Skeletal muscle satellite cell (primary cell): ENCODE measurements around the gene TTC8.
"Not testable (repeated sequence)": the region's sequence is repeated elsewhere in the genome, so short reads cannot be mapped to it uniquely, and the experiment has no call there.

ENCODE experiments used
- H3K27me3 ChIP-seq: 2 replicates; pipeline ENCODE4 v1.7.0; 2013; ENCODE audit warnings: low read length; ENCODE audit not compliant: control insufficient read depth, insufficient read depth
- H3K36me3 ChIP-seq: 2 replicates; pipeline ENCODE4 v1.7.0; 2013; ENCODE audit warnings: mild to moderate bottlenecking, control low read depth, low read length; ENCODE audit not compliant: insufficient read depth
- H3K4me1 ChIP-seq: 2 replicates; pipeline ENCODE4 v1.7.0; 2013; ENCODE audit warnings: low read length; ENCODE audit not compliant: control insufficient read depth, insufficient read depth
- H3K4me2 ChIP-seq: 2 replicates; pipeline ENCODE4 v1.7.0; 2013; ENCODE audit warnings: mild to moderate bottlenecking, low read length
- H3K4me3 ChIP-seq: 2 replicates; pipeline ENCODE4 v1.7.0; 2013; ENCODE audit warnings: low read length
- H3K9ac ChIP-seq: 2 replicates; pipeline ENCODE4 v1.7.0; 2013; ENCODE audit warnings: mild to moderate bottlenecking, low read depth, low read length, moderate library complexity
- H3K9me3 ChIP-seq: replicated peaks from 2 replicates; pipeline ENCODE4 v1.7.0; 2013; ENCODE audit warnings: mild to moderate bottlenecking, control low read depth, low read length

Gene TTC8

DNA sequence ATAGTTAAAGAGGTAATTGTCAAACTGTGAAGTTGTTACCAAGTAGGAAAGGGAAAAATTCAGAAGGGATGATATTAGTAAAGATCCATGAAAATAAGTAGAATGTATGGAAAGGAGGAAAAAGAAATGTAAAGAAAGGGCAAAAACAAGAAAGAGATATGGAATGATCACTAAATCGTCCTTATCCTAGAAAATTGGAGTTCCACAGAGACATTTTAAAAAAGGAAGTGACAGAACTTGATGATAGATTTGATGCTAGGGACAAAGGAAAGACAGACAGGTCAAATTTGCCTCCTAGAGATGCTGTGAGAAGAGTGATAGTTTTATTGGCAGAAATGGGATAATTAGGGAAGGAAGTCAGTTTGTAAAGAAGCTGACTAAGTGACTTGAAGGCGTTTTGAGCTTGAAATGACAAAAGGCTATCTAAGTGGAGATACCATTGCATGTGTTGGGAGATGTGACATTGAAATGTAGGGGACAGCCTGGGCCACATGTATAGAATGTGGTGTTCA is 20.6 kb downstream of the TTC8 start:
- peaks cover 25% of the 10 kb centered on the region for H3K4me1 ChIP-seq

DNA sequence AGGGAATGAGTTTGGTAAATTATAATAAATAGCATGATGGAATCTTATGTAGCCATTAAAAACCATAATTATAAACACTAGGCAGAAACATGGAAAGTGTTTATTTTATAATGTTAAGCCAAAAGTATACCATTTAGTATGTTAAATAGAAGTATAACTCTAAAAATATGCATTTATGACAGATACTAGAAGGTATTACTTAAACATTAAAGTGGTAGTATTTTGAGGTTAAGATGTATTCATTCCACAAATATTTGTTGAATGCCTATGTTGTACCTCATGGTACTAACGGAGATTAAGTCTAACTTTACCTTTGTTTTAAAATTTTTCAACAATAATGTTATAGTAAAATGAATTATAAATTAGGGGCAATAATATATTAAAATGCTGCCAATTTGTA is 24.1 kb downstream of the TTC8 start:
- H3K9ac ChIP-seq: no peak overlapping the region
- peak overlapping the region; percentile 26 for H3K4me2 ChIP-seq
- peaks cover 19% of the 10 kb centered on the region for H3K4me1 ChIP-seq
- H3K27me3 ChIP-seq: no peaks in the 10 kb centered on the region
- peaks cover 16% of the 10 kb centered on the region for H3K36me3 ChIP-seq
- no peaks in the 10 kb centered on the region for H3K9me3 ChIP-seq
- H3K4me3 ChIP-seq: no peak overlapping the region

More for the DNA sequence above, 20.6 kb downstream of the TTC8 start:
- Histone ChIP-seq H3K27me3 (no peaks in the 10 kb centered on the region), H3K4me2 (no peak overlapping the region), H3K36me3 (peaks cover 16% of the 10 kb centered on the region), H3K9me3 (no peaks in the 10 kb centered on the region), H3K9ac (no peak overlapping the region), H3K4me3 (no peak overlapping the region)

DNA sequence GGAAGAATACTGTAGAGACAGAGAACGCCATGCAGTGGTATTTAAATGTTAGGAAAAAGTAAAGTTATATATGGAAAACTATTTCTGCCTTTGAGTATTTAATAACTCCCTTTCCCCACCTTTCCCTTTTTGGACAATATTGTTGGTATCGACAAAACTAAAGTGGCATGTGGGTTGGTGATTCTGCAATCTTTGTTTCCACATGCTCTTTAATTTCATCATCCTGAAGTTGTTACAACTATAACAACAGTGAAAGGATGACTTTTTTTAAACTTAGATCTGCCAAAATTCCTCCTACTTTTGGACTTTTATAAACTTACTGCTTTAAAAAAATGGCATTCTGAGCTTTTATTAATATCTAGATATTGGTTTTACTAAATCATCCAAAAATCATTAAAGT is 25.3 kb downstream of the TTC8 start:
- H3K4me2 ChIP-seq: no peak overlapping the region
- H3K36me3 ChIP-seq: peaks cover 17% of the 10 kb centered on the region
- no peak overlapping the region for H3K9ac ChIP-seq
- H3K9me3 ChIP-seq: no peaks in the 10 kb centered on the region
- no peak overlapping the region for H3K4me3 ChIP-seq
- H3K27me3 ChIP-seq: no peaks in the 10 kb centered on the region
- H3K4me1 ChIP-seq: peaks cover 19% of the 10 kb centered on the region

DNA sequence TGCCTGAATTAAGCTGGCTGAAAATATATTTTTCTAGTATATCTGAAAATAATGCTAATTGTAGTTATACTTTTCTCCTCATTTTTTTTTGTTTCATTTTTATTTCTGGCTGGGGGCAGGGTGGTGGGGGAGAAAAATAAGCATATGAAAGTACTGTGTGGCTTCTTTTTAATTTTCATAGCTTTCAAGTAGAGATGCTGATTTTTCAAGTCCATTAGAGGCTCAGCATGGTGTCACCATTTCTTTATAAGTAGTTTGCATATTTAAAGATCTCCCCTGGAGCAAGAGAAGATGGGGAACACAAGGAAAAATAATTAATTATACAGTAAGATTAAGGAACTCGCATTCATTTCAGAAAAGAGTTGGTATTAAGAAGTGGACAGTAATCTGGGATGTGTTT is 27.1 kb downstream of the TTC8 start:
- Histone ChIP-seq H3K4me1 (peaks cover 19% of the 10 kb centered on the region), H3K4me3 (no peak overlapping the region), H3K9me3 (no peaks in the 10 kb centered on the region), H3K27me3 (no peaks in the 10 kb centered on the region), H3K4me2 (no peak overlapping the region), H3K36me3 (peaks cover 19% of the 10 kb centered on the region), H3K9ac (no peak overlapping the region)

DNA sequence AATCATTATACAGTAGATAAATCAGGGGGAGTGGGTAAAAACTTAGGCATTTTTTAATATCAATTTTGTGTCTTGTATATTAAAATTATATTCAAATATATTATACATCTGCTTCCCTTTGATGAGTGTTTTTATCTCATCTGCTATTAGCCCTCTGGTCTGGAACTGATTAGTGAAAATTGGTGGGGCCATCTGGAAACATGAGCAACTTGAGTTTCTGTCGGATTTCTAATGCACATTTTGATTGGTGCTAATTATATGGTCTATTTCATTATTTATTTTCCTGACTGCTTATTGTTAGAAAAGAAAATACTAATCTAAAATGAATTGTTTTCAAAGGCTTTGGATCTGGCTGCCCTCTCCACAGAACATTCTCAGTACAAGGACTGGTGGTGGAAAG is 28.2 kb downstream of the TTC8 start:
- H3K9me3 ChIP-seq: no peaks in the 10 kb centered on the region
- H3K27me3 ChIP-seq: no peaks in the 10 kb centered on the region
- peaks cover 22% of the 10 kb centered on the region for H3K4me1 ChIP-seq
- no peak overlapping the region for H3K9ac ChIP-seq
- no peak overlapping the region for H3K4me2 ChIP-seq
- peaks cover 14% of the 10 kb centered on the region for H3K36me3 ChIP-seq
- H3K4me3 ChIP-seq: no peak overlapping the region

DNA sequence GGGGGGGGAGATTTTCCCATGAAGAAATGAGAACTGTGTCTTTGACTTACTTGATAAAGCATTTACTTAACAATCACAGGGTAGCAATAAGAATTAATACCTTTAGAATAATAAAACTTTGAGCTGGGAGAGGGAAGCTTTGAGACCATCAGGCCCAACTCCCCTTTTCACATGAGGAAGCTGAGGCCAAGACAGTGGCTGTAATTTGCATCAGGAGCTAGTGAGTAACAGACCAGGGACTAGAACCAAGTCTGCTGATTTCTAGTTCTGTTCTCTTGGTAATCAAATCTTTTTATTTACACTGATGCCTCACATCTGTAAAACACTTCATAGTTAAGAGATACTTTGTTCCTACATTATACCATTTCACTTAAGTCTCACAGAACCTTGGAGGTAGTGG is 28.7 kb downstream of the TTC8 start:
- Histone ChIP-seq H3K4me3 (no peak overlapping the region), H3K4me2 (no peak overlapping the region), H3K4me1 (peaks cover 19% of the 10 kb centered on the region), H3K36me3 (peaks cover 14% of the 10 kb centered on the region), H3K9ac (no peak overlapping the region), H3K27me3 (no peaks in the 10 kb centered on the region), H3K9me3 (no peaks in the 10 kb centered on the region)

DNA sequence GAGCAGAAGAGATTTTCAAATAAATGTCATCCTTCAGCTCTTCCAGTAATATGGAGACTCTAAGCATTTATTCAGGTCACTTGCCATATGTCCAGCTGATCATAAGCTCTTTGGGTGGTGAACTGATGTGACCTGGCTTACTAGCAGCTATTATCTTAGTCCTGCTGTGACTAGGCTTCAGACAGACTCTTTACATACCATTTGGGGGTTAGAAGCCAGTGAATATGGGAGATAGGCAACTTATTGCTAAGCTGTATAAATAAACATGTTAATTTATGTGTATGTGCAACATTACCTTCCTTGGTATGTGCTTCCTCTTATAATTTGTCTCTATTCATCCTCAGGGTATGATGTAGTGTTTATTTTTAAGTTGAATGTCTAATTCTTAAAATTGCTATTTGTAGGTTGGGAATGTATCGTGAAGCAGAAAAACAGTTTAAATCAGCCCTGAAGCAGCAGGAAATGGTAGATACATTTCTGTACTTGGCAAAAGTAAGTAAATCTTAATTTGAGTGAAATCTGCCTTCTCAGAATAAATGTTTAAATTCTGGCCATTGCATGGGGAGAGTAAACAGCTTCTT is 32.4 kb downstream of the TTC8 start:
- H3K9ac ChIP-seq: no peak overlapping the region
- no peaks in the 10 kb centered on the region for H3K27me3 ChIP-seq
- no peak overlapping the region for H3K4me2 ChIP-seq
- H3K9me3 ChIP-seq: no peaks in the 10 kb centered on the region
- no peak overlapping the region for H3K4me3 ChIP-seq
- peaks cover 24% of the 10 kb centered on the region for H3K36me3 ChIP-seq
- H3K4me1 ChIP-seq: peaks cover 3% of the 10 kb centered on the region

DNA sequence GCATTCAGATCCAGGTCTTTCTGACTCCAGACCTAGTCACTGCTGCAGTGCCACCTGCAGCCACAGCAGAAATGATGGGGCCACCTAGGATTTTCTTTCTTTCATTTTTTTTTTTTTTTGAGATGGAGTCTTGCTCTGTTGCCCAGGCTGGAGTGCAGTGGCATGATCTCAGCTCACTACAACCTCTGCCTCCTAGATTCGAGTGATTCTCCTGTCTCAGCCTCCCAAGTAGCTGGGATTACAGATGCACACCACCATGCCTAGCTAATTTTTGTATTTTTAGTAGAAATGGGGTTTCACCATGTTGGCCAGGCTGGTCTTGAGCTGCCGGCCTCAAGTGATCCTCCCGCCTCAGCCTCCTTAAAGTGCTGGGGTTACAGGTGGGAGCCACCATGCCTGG is 33.4 kb downstream of the TTC8 start:
- not testable (repeated sequence) for H3K4me2 ChIP-seq, H3K27me3 ChIP-seq, H3K9me3 ChIP-seq, H3K4me1 ChIP-seq, H3K4me3 ChIP-seq, H3K9ac ChIP-seq
- peaks cover 23% of the 10 kb centered on the region for H3K36me3 ChIP-seq

DNA sequence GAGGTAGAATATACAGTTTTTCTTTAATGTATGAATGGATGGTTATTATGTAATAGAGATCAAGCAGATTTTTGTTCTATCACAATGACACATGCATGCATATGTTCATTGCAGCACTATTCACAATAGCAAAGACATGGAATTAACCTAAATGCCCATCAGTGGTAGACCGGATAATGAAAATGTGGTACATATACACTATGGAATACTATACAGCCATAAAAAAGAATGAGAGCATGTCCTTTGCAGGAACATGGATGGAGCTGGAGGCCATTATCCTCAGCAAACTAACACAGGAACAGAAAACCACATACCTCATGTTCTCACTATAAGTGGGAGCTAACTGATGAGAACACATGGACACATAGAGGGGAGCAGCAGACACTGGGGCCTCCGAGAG is 34.7 kb downstream of the TTC8 start:
- H3K36me3 ChIP-seq: peaks cover 21% of the 10 kb centered on the region
- H3K9me3 ChIP-seq, H3K27me3 ChIP-seq, H3K4me1 ChIP-seq, H3K4me3 ChIP-seq, H3K4me2 ChIP-seq, H3K9ac ChIP-seq: not testable (repeated sequence)

DNA sequence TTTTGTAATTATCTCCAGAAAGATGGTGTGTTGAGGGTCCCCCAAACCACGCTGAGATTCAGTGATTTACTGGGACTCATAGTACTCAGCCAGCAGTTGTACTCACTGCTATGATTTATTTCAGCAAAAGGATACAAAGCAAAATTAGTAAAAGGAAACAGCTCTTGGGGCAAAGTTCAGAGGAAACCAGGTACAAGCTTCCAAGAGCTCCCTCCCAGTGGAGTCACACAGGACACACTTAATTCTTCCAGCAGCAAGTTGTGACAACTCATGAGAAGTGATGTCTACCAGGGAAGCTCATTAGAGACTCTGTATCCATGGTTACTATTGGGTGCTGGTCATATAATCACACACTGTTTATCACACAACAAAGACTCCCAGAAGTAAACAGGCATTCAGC is 38.7 kb downstream of the TTC8 start:
- no peaks in the 10 kb centered on the region for H3K27me3 ChIP-seq

DNA sequence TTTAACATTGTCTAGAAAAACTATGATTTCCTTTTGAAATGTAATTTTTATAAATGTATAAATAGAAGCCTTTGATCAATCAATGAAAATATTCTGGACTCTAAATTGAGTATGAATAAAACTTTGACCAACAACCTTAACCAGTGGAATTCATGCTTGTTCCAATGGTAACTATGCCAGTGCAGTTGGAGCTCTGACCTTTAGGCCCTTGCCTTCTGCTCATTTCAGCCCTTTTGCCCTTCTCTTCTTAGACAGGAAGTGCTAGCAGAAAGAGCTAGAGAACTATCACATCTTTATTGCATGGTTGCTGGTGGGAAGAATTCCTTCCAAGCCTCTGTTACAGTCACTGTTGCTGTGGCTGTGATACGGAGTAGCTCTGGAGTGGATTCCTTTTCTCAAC is 39.7 kb downstream of the TTC8 start:
- H3K4me3 ChIP-seq: no peak overlapping the region
- no peaks in the 10 kb centered on the region for H3K27me3 ChIP-seq
- peaks cover 11% of the 10 kb centered on the region for H3K36me3 ChIP-seq
- H3K4me2 ChIP-seq: no peak overlapping the region
- no peaks in the 10 kb centered on the region for H3K4me1 ChIP-seq
- no peaks in the 10 kb centered on the region for H3K9me3 ChIP-seq
- no peak overlapping the region for H3K9ac ChIP-seq

More for the DNA sequence above, 38.7 kb downstream of the TTC8 start:
- H3K4me1 ChIP-seq: no peaks in the 10 kb centered on the region
- H3K9me3 ChIP-seq: no peaks in the 10 kb centered on the region
- H3K9ac ChIP-seq: no peak overlapping the region
- H3K4me2 ChIP-seq: no peak overlapping the region
- peaks cover 15% of the 10 kb centered on the region for H3K36me3 ChIP-seq
- H3K4me3 ChIP-seq: no peak overlapping the region

DNA sequence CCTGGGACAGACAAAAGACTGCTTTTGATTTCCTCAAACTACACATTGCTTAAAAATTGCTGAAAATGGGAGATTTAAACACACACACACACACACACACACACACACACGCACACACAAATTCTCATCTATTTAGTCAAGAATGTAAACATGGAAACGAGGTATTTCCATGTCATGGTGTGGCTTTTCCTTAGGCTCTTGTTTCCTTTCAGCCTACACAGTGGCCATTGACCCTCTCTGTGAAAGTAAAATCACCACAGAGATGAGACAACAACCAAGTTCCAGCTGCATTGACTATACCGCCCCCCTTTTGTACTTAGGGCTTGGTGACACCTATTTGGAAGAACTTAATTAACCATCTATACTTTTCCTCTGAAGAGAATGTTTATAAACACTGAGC is 41.9 kb downstream of the TTC8 start:
- Histone ChIP-seq H3K36me3 (peaks cover 12% of the 10 kb centered on the region), H3K27me3 (no peaks in the 10 kb centered on the region), H3K4me1 (no peaks in the 10 kb centered on the region), H3K4me2 (no peak overlapping the region), H3K4me3 (no peak overlapping the region), H3K9ac (no peak overlapping the region), H3K9me3 (no peaks in the 10 kb centered on the region)
